ENCODE results near the gene SEMA4A. TPM values are rescaled to one million over a fixed set of nuclear protein-coding genes. Genes with fewer than 3 reads are reported as not detected.

SEMA4A gene

DNA sequence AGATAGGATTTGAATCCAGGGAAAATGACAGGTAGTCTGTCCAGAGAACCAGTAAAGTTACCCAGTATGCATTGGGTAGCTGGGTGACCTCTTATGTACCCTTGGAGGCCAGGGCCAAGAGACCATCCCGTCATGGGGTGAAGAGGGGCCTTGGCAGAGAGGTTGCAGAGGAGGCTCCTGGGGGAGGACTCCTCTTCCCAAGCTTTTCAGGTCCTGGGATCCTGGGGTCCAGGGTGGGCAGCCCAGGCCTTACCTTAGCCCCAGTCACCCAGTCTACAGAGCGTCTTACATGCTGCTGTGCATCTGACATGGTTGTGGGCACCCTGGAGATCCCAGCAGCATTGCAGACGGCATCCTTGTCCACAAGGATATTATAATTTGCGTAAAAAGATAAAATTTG, 73.4 kb downstream of the SEMA4A start:
- Histone ChIP-seq H3K36me3 (replicated peaks in 1 of 2; ENCODE audit: control insufficient read depth in 2 of 2, insufficient read depth in 2 of 2, low read length in 2 of 2) (peaks cover 21 to 62% of the 10 kb centered on the region in 2 donors), H2AK5ac (ENCODE audit: low read depth, low read length) (no peak overlapping the region), H4K91ac (ENCODE audit: low read depth, low read length, poor library complexity) (no peak overlapping the region), H3K4me1 (ENCODE audit: control insufficient read depth in 2 of 2, insufficient read depth in 1 of 2, low read depth in 1 of 2, low read length in 2 of 2) (no peaks in the 10 kb centered on the region), H3K4me2 (ENCODE audit: insufficient read depth, low read length, poor library complexity, severe bottlenecking) (no peak overlapping the region), H2BK12ac (ENCODE audit: low read length) (no peak overlapping the region), H3K27me3 (ENCODE audit: control insufficient read depth in 3 of 3, insufficient read depth in 3 of 3, low read depth in 1 of 3, low read length in 3 of 3) (no peaks in the 10 kb centered on the region), H3K79me1 (ENCODE audit: low read depth, low read length) (peaks cover 8% of the 10 kb centered on the region), H3K18ac (ENCODE audit: low read length) (no peak overlapping the region), H3K23ac (ENCODE audit: low read depth, low read length, poor library complexity) (no peak overlapping the region), H3K9ac (ENCODE audit: low read depth, low read length, poor library complexity) (no peak overlapping the region), H4K8ac (ENCODE audit: low read depth, low read length) (no peak overlapping the region), H3K4me3 (ENCODE audit: low read length in 2 of 2) (peak overlapping the region in 1 of 2 donors; percentile 30), H3K4ac (ENCODE audit: low read length) (no peak overlapping the region), H3K27ac (replicated peaks; ENCODE audit: low read length) (no peak overlapping the region), H2BK15ac (ENCODE audit: low read length) (no peak overlapping the region), H2BK5ac (ENCODE audit: low read length) (no peak overlapping the region), H3K14ac (ENCODE audit: low read length) (no peak overlapping the region), H2BK120ac (ENCODE audit: low read depth, low read length) (no peak overlapping the region), H3K9me3 (replicated peaks in 1 of 2; ENCODE audit: control insufficient read depth in 2 of 2, insufficient read depth in 1 of 2, low read depth in 1 of 2, low read length in 2 of 2) (no peaks in the 10 kb centered on the region), H2AFZ (ENCODE audit: low read length) (no peak overlapping the region)
- no peak for DNase-seq (ENCODE audit: low spot score)
- no CpG with 5 or more reads among the region's 4 CpGs for WGBS, 2 donors (ENCODE audit: extremely low coverage in 2 of 2, insufficient read length in 2 of 2, insufficient replicate concordance in 1 of 2)

Small RNA genes lying within 50 kb of the gene (small RNA-seq; reads per million reads assigned to genes)
- gene RF00568 (ENCODE audit: insufficient read depth) = not detected
